Stimulated activated naive B cell treated with anti-CD40 and anti-IgM and Interleukin-4, amounts not matched to agents 10 μg/mL and 1 μg/mL and 100 μg/mL, for 72 hours (primary cell): ENCODE results near the gene KCTD16.

Experiments
- ATAC-seq, 2 donors: fragments of 150-1000 bp; cut with Tn5 transposase; replicated peaks; 2 replicates each; pipeline ENCODE4 v1.10.0; 2021; ENCODE audit warnings: moderate library complexity in 1 of 2
- DNase-seq: peaks from one replicate; pipeline ENCODE4 v3.0.0; 2021
- H3K27ac Mint-ChIP-seq: one replicate; pipeline ENCODE4 v1.8.0; 2022; ENCODE audit warnings: mild to moderate bottlenecking, mixed read lengths
- H3K27me3 Mint-ChIP-seq, 2 donors: one replicate each; pipeline ENCODE4 v1.8.0; 2022; ENCODE audit warnings: mixed read lengths in 2 of 2
- H3K36me3 Mint-ChIP-seq, 2 donors: one replicate each; pipeline ENCODE4 v1.8.0; 2022; ENCODE audit warnings: mixed read lengths in 2 of 2, mild to moderate bottlenecking in 1 of 2
- H3K4me1 Mint-ChIP-seq, 2 donors: one replicate each; pipeline ENCODE4 v1.8.0; 2022; ENCODE audit warnings: mixed read lengths in 2 of 2, mild to moderate bottlenecking in 1 of 2
- H3K4me3 Mint-ChIP-seq, 2 donors: one replicate each; pipeline ENCODE4 v1.8.0; 2022; ENCODE audit warnings: mild to moderate bottlenecking in 2 of 2, mixed read lengths in 2 of 2, moderate library complexity in 1 of 2
- H3K9me3 Mint-ChIP-seq, 2 donors: one replicate each; pipeline ENCODE4 v1.8.0; 2022; ENCODE audit warnings: mixed read lengths in 2 of 2, mild to moderate bottlenecking in 1 of 2

KCTD16 gene

GRCh38 chr5:144421411-144421810, 250.7 kb downstream of the KCTD16 start:
- no peak for ATAC-seq
- Mint-ChIP-seq H3K9me3 (peaks cover 0 to 1% of the 10 kb centered on the region in 2 donors), H3K27ac (no peak overlapping the region), H3K4me3 (no peak overlapping the region), H3K27me3 (no peaks in the 10 kb centered on the region), H3K4me1 (no peaks in the 10 kb centered on the region), H3K36me3 (no peaks in the 10 kb centered on the region)
- no peak for DNase-seq

DNA sequence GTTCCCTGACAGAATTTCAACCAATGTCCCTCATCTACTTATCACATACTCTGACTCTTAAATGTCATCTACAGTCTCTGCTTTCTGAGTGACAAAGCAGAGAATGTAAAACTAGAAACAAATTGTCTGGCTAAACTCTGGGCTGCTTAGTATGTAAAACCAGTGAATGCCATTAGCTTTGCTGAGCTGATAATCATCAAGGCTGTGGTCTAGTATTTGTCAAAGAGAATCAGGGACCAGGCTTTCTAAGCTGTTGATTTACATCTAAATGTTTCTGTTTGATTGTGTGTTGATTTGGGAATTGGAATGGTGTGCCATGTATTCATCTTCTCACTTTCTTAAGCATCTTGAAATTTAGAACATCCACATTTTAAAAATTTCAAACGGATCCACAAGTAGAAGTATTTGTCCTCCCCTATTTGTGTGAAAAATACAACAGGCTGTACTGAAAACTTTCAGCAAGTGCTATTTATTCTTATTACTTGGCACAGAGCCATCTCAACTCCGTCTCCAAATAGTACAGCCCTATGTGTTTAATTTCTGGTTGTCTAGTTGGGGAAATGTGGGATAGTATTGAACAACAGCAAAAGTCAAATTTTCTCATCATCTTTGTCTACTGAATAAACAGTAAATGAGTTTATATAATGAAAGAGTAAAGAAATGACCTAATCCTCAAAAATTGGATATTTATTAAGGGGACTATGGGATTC, 251.5 kb downstream of the KCTD16 start:
- H3K27ac Mint-ChIP-seq: no peak overlapping the region
- peaks cover 0 to 1% of the 10 kb centered on the region in 2 donors for H3K9me3 Mint-ChIP-seq
- ATAC-seq (no peak), DNase-seq (no peak)
- no peaks in the 10 kb centered on the region for H3K36me3 Mint-ChIP-seq
- H3K4me3 Mint-ChIP-seq: no peak overlapping the region
- no peaks in the 10 kb centered on the region for H3K4me1 Mint-ChIP-seq
- no peaks in the 10 kb centered on the region for H3K27me3 Mint-ChIP-seq

- H3K36me3 Mint-ChIP-seq: no peaks in the 10 kb centered on the region
- no peak overlapping the region for H3K27ac Mint-ChIP-seq
- no peaks in the 10 kb centered on the region for H3K4me1 Mint-ChIP-seq
- DNase-seq (no peak), ATAC-seq (no peak)
- no peaks in the 10 kb centered on the region for H3K9me3 Mint-ChIP-seq
- no peaks in the 10 kb centered on the region for H3K27me3 Mint-ChIP-seq
- no peak overlapping the region for H3K4me3 Mint-ChIP-seq
Measured at GRCh38 chr5:144427866-144428265, 257.2 kb downstream of the KCTD16 start.

- Mint-ChIP-seq H3K27me3 (no peaks in the 10 kb centered on the region), H3K9me3 (no peaks in the 10 kb centered on the region), H3K27ac (no peak overlapping the region), H3K36me3 (no peaks in the 10 kb centered on the region), H3K4me3 (no peak overlapping the region), H3K4me1 (no peaks in the 10 kb centered on the region)
- DNase-seq (no peak), ATAC-seq (no peak)
Measured at GRCh38 chr5:144428326-144428725, 257.7 kb downstream of the KCTD16 start.

DNA sequence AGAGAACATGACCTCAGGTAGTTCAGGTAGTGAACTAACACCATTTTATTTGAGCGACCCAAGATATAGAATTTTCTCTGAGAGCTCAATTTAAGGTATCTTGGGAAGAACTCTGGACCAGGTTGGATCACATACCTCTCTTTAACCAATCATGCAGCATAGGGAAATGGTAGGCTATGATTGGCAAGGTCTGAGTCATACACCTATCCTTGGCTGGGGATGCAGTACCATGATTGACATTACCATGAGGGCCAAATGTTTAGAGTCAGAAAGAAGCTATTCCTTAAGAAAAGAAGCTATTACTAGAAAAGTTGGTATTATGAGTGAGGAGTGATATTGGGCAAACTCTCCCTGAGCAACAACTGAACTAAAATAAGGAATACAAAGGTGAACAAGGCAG, 258.7 kb downstream of the KCTD16 start:
- H3K9me3 Mint-ChIP-seq: no peaks in the 10 kb centered on the region
- H3K27ac Mint-ChIP-seq: no peak overlapping the region
- DNase-seq (no peak), ATAC-seq (no peak)
- no peaks in the 10 kb centered on the region for H3K27me3 Mint-ChIP-seq
- no peak overlapping the region for H3K4me3 Mint-ChIP-seq
- no peaks in the 10 kb centered on the region for H3K4me1 Mint-ChIP-seq
- no peaks in the 10 kb centered on the region for H3K36me3 Mint-ChIP-seq

DNA sequence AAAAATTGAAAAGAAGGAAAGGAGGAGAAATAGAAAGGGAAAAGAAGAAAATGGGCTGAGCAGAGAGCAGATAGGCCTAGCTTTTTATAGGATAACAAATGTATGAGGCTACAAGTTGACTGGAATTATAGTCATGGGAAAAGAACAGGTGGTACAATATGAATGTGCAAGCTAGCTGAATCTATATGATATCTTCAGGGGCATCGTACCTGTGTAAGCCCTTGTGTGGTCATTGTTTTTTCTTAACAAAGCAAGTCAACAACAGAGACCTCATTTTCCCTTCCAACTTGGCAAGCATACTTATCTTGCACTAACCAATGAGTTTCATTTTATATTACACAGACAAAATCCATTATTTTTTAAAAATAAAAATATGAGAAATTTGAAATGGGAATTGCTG, 259.2 kb downstream of the KCTD16 start:
- Mint-ChIP-seq H3K4me1 (no peaks in the 10 kb centered on the region), H3K4me3 (no peak overlapping the region), H3K9me3 (no peaks in the 10 kb centered on the region), H3K27ac (no peak overlapping the region), H3K27me3 (no peaks in the 10 kb centered on the region), H3K36me3 (no peaks in the 10 kb centered on the region)
- ATAC-seq: no peak
- DNase-seq: no peak

DNA sequence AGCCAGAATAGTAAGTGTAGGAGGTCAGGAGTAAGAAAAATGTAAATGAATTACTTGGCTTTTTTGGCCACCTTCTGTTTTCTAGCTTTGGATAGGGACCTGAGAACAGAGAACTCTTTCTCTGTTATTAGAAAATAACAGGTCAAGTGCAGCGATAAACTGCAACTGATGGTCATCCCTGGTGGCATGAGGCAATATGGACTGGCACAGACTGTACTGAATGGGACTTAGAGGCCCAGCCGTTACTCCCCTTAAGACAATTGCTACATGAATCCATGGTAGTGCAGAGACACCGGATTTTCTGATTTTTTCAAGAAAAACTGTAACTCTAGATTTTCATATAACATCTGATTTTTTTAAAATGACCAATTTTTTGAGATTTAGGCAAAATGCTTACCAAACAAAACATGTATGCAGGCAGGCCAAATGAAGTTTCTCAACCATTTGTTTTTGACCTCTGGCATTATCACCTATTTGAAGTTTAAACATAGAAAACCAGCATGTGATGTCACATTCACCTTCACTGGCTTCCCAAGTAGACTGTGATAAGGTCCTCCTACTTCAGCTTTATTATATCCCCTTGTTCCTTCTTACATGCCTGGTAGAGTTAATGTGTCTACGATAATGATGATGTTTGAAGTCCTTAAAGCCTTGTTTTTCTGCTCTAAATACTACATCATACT, 262.6 kb downstream of the KCTD16 start:
- no peaks in the 10 kb centered on the region for H3K27me3 Mint-ChIP-seq
- no peak overlapping the region for H3K4me3 Mint-ChIP-seq
- H3K9me3 Mint-ChIP-seq: no peaks in the 10 kb centered on the region
- H3K36me3 Mint-ChIP-seq: no peaks in the 10 kb centered on the region
- ATAC-seq: no peak
- H3K4me1 Mint-ChIP-seq: no peaks in the 10 kb centered on the region
- DNase-seq: no peak
- no peak overlapping the region for H3K27ac Mint-ChIP-seq

- Mint-ChIP-seq H3K36me3 (no peaks in the 10 kb centered on the region), H3K27ac (no peak overlapping the region), H3K9me3 (no peaks in the 10 kb centered on the region), H3K4me3 (no peak overlapping the region), H3K4me1 (no peaks in the 10 kb centered on the region), H3K27me3 (no peaks in the 10 kb centered on the region)
- no peak for ATAC-seq
- DNase-seq: no peak
Measured at GRCh38 chr5:144433893-144434292, 263.2 kb downstream of the KCTD16 start.

DNA sequence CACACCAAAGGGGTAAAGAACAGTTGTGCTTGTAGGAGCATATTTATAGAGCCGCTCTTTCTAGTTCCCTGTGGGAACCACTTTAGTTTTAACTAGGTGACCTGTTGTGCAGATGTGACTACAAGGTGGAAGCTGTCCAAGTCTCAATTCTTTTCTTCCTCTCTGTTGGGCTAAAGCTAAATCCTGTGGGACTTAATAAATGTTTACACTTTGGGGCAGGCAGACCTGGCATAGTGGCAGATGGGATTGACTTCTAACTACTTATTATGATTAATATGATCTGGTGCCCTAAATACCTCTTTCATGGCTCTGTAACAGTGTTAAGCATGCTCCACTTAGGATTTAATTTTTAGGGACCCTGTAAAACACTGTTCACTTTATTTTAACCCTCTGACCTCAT, 265.3 kb downstream of the KCTD16 start:
- H3K27ac Mint-ChIP-seq: no peak overlapping the region
- H3K9me3 Mint-ChIP-seq: peaks cover 3 to 6% of the 10 kb centered on the region in 2 donors
- H3K27me3 Mint-ChIP-seq: no peaks in the 10 kb centered on the region
- DNase-seq (no peak), ATAC-seq (no peak)
- H3K36me3 Mint-ChIP-seq: peaks cover 0 to 3% of the 10 kb centered on the region in 2 donors
- no peaks in the 10 kb centered on the region for H3K4me1 Mint-ChIP-seq
- no peak overlapping the region for H3K4me3 Mint-ChIP-seq

GRCh38 chr5:144438237-144438636, 267.6 kb downstream of the KCTD16 start:
- ATAC-seq (no peak), DNase-seq (no peak)
- H3K27me3 Mint-ChIP-seq: no peaks in the 10 kb centered on the region
- H3K4me1 Mint-ChIP-seq: no peaks in the 10 kb centered on the region
- H3K36me3 Mint-ChIP-seq: peaks cover 0 to 3% of the 10 kb centered on the region in 2 donors
- no peak overlapping the region for H3K27ac Mint-ChIP-seq
- H3K4me3 Mint-ChIP-seq: no peak overlapping the region
- H3K9me3 Mint-ChIP-seq: peaks cover 9 to 10% of the 10 kb centered on the region in 2 donors

DNA sequence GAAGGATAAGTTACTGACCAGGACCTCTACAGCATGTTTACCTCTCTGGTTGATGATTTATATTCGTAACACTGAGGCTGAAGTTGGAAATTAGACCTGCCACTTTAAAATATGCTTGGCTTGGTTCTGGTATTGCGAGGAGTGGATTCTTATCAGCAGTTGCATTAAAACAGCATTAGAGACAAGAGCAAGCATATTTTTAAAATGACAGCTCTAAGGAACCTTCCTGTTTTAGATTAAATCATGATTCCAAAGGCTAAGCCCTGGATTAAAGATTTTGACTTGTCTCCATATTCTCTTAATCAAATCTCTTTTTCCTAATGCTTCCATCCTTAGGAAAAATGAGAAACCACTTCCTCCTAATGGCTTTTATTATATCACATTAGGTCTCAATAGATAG, 277.8 kb downstream of the KCTD16 start:
- Mint-ChIP-seq H3K27ac (no peak overlapping the region), H3K4me1 (no peaks in the 10 kb centered on the region), H3K27me3 (no peaks in the 10 kb centered on the region), H3K4me3 (no peak overlapping the region), H3K9me3 (peaks cover 0 to 2% of the 10 kb centered on the region in 2 donors), H3K36me3 (no peaks in the 10 kb centered on the region)
- no peak for ATAC-seq
- no peak for DNase-seq

- DNase-seq: no peak
- Mint-ChIP-seq H3K9me3 (peaks cover 0 to 2% of the 10 kb centered on the region in 2 donors), H3K4me3 (no peak overlapping the region)
Measured at GRCh38 chr5:144451187-144451973, 280.7 kb downstream of the KCTD16 start.

DNA sequence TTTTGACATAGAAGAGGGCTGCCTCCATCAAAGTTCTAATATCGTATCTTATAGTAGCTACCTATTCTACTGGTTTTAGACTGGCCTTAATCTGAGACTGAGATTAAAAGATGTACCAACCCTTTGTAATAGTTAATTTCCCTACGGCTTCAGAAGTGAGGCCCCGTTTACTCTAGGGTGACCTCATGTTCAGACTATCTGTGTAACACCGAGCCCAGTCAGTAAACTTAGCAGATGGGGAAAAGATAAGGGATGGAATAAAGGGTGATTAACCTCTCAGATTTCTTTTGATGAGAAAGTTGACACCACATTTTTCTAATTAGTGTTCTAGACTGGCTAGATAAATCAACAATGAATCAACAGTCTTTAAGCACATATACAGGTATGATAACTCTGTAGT, 283.1 kb downstream of the KCTD16 start:
- no peaks in the 10 kb centered on the region for H3K27me3 Mint-ChIP-seq
- H3K4me1 Mint-ChIP-seq: no peaks in the 10 kb centered on the region
- no peak overlapping the region for H3K27ac Mint-ChIP-seq
- ATAC-seq (no peak), DNase-seq (no peak)
- no peaks in the 10 kb centered on the region for H3K9me3 Mint-ChIP-seq
- no peak overlapping the region for H3K4me3 Mint-ChIP-seq
- no peaks in the 10 kb centered on the region for H3K36me3 Mint-ChIP-seq

More at GRCh38 chr5:144451187-144451973, 280.7 kb downstream of the KCTD16 start:
- Mint-ChIP-seq H3K27ac (no peak overlapping the region), H3K27me3 (no peaks in the 10 kb centered on the region), H3K4me1 (no peaks in the 10 kb centered on the region), H3K36me3 (no peaks in the 10 kb centered on the region)
- ATAC-seq: no peak

DNA sequence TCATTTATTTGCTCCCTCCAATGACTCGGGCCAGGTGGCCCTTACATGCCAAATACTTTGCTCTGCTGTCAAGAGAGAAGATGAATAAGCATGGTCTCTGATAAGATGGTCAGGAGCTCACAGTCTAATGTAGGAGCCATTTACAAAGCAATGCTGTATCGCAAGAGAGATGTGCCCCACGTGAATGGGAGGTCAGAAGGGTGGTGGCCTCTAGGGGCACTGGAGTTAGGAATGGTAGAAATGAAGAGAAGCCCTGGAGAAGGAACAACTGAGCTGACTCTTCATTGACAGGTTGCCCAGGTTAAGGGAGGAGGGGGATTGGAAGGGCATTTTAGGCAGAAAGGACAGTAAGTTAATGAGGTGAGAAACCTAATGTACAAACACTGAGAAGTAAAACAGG, 286.5 kb downstream of the KCTD16 start:
- Mint-ChIP-seq H3K27ac (no peak overlapping the region), H3K36me3 (no peaks in the 10 kb centered on the region)
- ATAC-seq: no peak

DNA sequence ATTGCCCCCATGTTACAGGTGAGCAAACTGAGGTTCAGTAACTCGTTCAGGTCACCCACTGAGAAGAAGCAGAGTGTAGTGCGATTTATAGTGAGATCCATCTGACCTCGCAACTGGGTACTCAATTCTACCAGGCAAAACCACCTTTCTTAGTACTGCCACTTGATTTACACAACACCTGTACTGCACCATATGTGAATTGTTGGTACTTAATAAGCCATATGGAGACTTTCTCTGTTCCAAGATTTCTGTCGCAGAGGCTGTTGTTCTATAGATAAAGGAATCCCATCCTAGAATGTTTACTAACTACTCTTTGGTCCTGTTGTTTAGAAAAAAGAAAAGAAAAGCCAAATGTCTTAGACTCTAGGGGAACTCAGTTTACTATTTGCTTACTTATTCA, 287.5 kb downstream of the KCTD16 start:
- Mint-ChIP-seq H3K36me3 (no peaks in the 10 kb centered on the region), H3K27ac (no peak overlapping the region), H3K4me3 (no peak overlapping the region), H3K9me3 (no peaks in the 10 kb centered on the region), H3K4me1 (no peaks in the 10 kb centered on the region), H3K27me3 (no peaks in the 10 kb centered on the region)
- DNase-seq (no peak), ATAC-seq (no peak)

More for the DNA sequence above, 286.5 kb downstream of the KCTD16 start:
- Mint-ChIP-seq H3K4me1 (no peaks in the 10 kb centered on the region), H3K4me3 (no peak overlapping the region), H3K9me3 (no peaks in the 10 kb centered on the region), H3K27me3 (no peaks in the 10 kb centered on the region)
- no peak for DNase-seq
